Pancreas (tissue), 10 donors: ENCODE measurements around the gene PRKCQ. TPM values are rescaled to one million over a fixed set of nuclear protein-coding genes. Genes with fewer than 3 reads are reported as not detected.

ENCODE experiments used
- ATAC-seq, 4 donors: fragments of 200-7000 bp; cut with Tn5 transposase; one replicate each; pipeline versions ENCODE4 v1.8.0 to v1.9.1; 2020; ENCODE audit warnings: mild to moderate bottlenecking in 4 of 4, moderate library complexity in 4 of 4
- DNase-seq, 6 donors: peaks; one replicate each; pipeline ENCODE4 v3.0.0-alpha.2; 2020
- FAIRE-seq: peaks from 2 replicates; lab custom pipeline; 2012; peaks lifted over from hg19 to GRCh38; lab: Jason Lieb, UNC
- H3K27ac ChIP-seq, 4 donors: fragments of 200-600 bp; sonication (generic); 1 replicate in 3 of 4; 2 replicates in 1 of 4; pipeline versions ENCODE4 v1.5.0 to v1.8.0; 2020
- H3K27me3 ChIP-seq, 4 donors: fragments of 200-600 bp; one replicate each; pipeline ENCODE4 v1.8.0; 2021
- H3K36me3 ChIP-seq, 3 donors: fragments of 200-600 bp; sonication (generic) in 1 of 3; one replicate each; pipeline versions ENCODE4 v1.5.0 to v1.8.0; 2020 to 2021
- H3K4me1 ChIP-seq, 3 donors: fragments of 200-600 bp; one replicate each; pipeline ENCODE4 v1.8.0; 2021
- H3K4me3 ChIP-seq, 4 donors: fragments of 200-600 bp; sonication (generic) in 2 of 4; one replicate each; pipeline versions ENCODE4 v1.5.0 to v1.8.0; 2020 to 2021
- H3K9me3 ChIP-seq, 4 donors: fragments of 200-600 bp; one replicate each; pipeline ENCODE4 v1.8.0; 2021
- CTCF ChIP-seq, 4 donors: fragments of 200-600 bp; sonication (generic) in 3 of 4; IDR thresholded peaks; one replicate each; pipeline versions ENCODE4 v1.5.0 to v1.8.0; 2021; ENCODE audit warnings: antibody characterized with exemption in 4 of 4
- WGBS, 2 donors: extraction: QIAGEN DNeasy Blood & Tissue Kit; methylation state at CpG; one replicate each; pipeline ENCODE4 v1.1.7; 2013; 5-methylcytosine and 5-hydroxymethylcytosine counted together
- intact Hi-C, 3 donors: fragments of 100-400 bp; cut with DNase I; formaldehyde crosslinking; loops; one replicate each; pipeline versions ENCODE4 v1.11.1 to v1.14.2; 2022
- polyA plus RNA-seq, 2 donors: library from polyadenylated mRNA; stranded (reverse); fragments of 200-250 nt; gene quantifications; one replicate each; pipeline ENCODE4 v1.2.3, GENCODE V29; 2013
- total RNA-seq, 6 donors: library from RNA; stranded (reverse); fragmentation: NEBNext Ultra II Directional in 4 of 6; extraction: Animal tissue kit (Norgen Biotek cat#: 25700) in 4 of 6; gene quantifications; one replicate each; pipeline versions ENCODE4 v1.2.1 to v1.2.4, GENCODE V29; 2021 to 2023
- donor health status: healthy with polysubstance abuse.
- donor health status: DM: no; HTN: no; CAD: no; lungs with moderate emphysema.
- donor health status: DM: no; HTN: no; CAD: no.
- donor health status: control.
- donor health status: control.
- donor health status: Bipolar disorder and iron deficiency.
- donor health status: DM: yes; HTN: yes; CAD: no.
- donor health status: DM: no; HTN: no; CAD: no.
- donor health status: DM: no; HTN: no; CAD: no.
- donor health status: DM: yes; HTN: yes; CAD: no.

PRKCQ gene
- total and polyA plus RNA-seq, 8 donors, result 1.4 to 5.2 (median 3.4) TPM

- Histone ChIP-seq H3K36me3 (no peaks in the 10 kb centered on the region), H3K27ac (no peak overlapping the region), H3K9me3 (no peaks in the 10 kb centered on the region), H3K27me3 (no peaks in the 10 kb centered on the region), H3K4me1 (no peaks in the 10 kb centered on the region), H3K4me3 (no peak overlapping the region)
- intact Hi-C loops, result no loop called here
- WGBS, 2 donors, result 91 to 92% methylated on average over 11 of the region's 11 CpGs
- FAIRE-seq, result no peak
- DNase-seq, result no peak
- no peak for TF ChIP-seq CTCF (IDR thresholded peaks at IDR 0.05)
- no peak for ATAC-seq
Observed at GRCh38 chr10:6431186-6431585, 148.9 kb downstream of the PRKCQ start.

- Histone ChIP-seq H3K36me3 (no peaks in the 10 kb centered on the region), H3K27me3 (no peaks in the 10 kb centered on the region), H3K27ac (no peak overlapping the region), H3K4me1 (no peaks in the 10 kb centered on the region), H3K4me3 (no peak overlapping the region), H3K9me3 (no peaks in the 10 kb centered on the region)
- no peak for FAIRE-seq
- no peak for ATAC-seq
- intact Hi-C loops, result no loop called here
- TF ChIP-seq CTCF (IDR thresholded peaks at IDR 0.05), result no peak
- 94 to 97% methylated on average over 21 of the region's 21 CpGs for WGBS, 2 donors
- no peak for DNase-seq
Observed at GRCh38 chr10:6430423-6430980, 149.6 kb downstream of the PRKCQ start.

GRCh38 chr10:6427357-6427959, 152.6 kb downstream of the PRKCQ start:
- WGBS, 2 donors, result 88 to 95% methylated on average over 10 of the region's 10 CpGs
- no peaks in the 10 kb centered on the region for H3K4me1 ChIP-seq
- no peak overlapping the region for H3K4me3 ChIP-seq
- no peak for FAIRE-seq
- H3K36me3 ChIP-seq, result no peaks in the 10 kb centered on the region
- no peaks in the 10 kb centered on the region for H3K27me3 ChIP-seq
- no peaks in the 10 kb centered on the region for H3K9me3 ChIP-seq
- no peak for TF ChIP-seq CTCF (IDR thresholded peaks at IDR 0.05)
- no peak for DNase-seq
- intact Hi-C loops, result loop anchor here in 2 of 3 donors (10.0 kb wide), 2 partner anchors 217 to 247 kb away; no protein-coding TSS in a partner anchor
- no peak for ATAC-seq
- H3K27ac ChIP-seq, result no peak overlapping the region

- TF ChIP-seq CTCF (IDR thresholded peaks at IDR 0.05), result no peak
- intact Hi-C loops, result loop anchor here in 2 of 3 donors (10.0 kb wide), 2 partner anchors 218 to 248 kb away; no protein-coding TSS in a partner anchor
- H3K4me3 ChIP-seq, result no peak overlapping the region
- 92 to 96% methylated on average over 6 of the region's 6 CpGs for WGBS, 2 donors
- H3K36me3 ChIP-seq, result no peaks in the 10 kb centered on the region
- H3K4me1 ChIP-seq, result no peaks in the 10 kb centered on the region
- no peaks in the 10 kb centered on the region for H3K9me3 ChIP-seq
- no peak for DNase-seq
- no peak overlapping the region for H3K27ac ChIP-seq
- no peak for ATAC-seq
- H3K27me3 ChIP-seq, result no peaks in the 10 kb centered on the region
- FAIRE-seq, result no peak
Observed at GRCh38 chr10:6426317-6426716, 153.8 kb downstream of the PRKCQ start.
